PC-3 (cell line): ENCODE results near the gene ITGA8. TPM values are rescaled to one million over a fixed set of nuclear protein-coding genes. Genes with fewer than 3 reads are reported as not detected.

Experiments
- ATAC-seq: fragments of 200-7000 bp; cut with Tn5 transposase; 2 replicates; pipeline ENCODE4 v1.9.1; 2020; ENCODE audit warnings: mild to moderate bottlenecking, moderate library complexity
- BruUV-seq: library from RNA; stranded (reverse); fragments of 400-500 nt; replicated peaks from 2 replicates; lab custom pipeline; 2021; lab: Mats Ljungman, UMichigan
- CTCF ChIA-PET: fragments of 300-600 bp; sonication (Branson Sonifier 250); formaldehyde crosslinking; loops from one replicate; lab custom pipeline; 2022; ENCODE audit warnings: antibody characterized with exemption; lab: Charles Lee
- POLR2A ChIA-PET: fragments of 300-600 bp; sonication (Branson Sonifier 250); formaldehyde crosslinking; loops from one replicate; lab custom pipeline; 2022; ENCODE audit warnings: antibody characterized with exemption; ENCODE audit not compliant: unreplicated experiment; lab: Charles Lee
- DNase-seq: peaks from one replicate; pipeline ENCODE4 v3.0.0-alpha.2; 2015
- H2AFZ ChIP-seq: fragments of 300-600 bp; sonication (generic); 2 replicates; pipeline ENCODE4 v1.6.0; 2016; ENCODE audit warnings: antibody characterized with exemption, low read length
- H3F3A ChIP-seq: fragments of 300-600 bp; sonication (generic); one replicate; pipeline ENCODE4 v1.6.0; 2017; ENCODE audit warnings: antibody characterized with exemption, low read length, control low read depth, mild to moderate bottlenecking; ENCODE audit not compliant: unreplicated experiment
- H3K27ac ChIP-seq: fragments of 300-600 bp; sonication (generic); 2 replicates; pipeline ENCODE4 v1.5.1; 2016; ENCODE audit warnings: mild to moderate bottlenecking, low read length
- H3K27me3 ChIP-seq: fragments of 300-600 bp; sonication (generic); 2 replicates; pipeline ENCODE4 v1.6.1; 2016; ENCODE audit warnings: low read length, mixed read lengths
- H3K36me3 ChIP-seq: fragments of 300-600 bp; sonication (generic); 2 replicates; pipeline ENCODE4 v1.6.1; 2016; ENCODE audit warnings: low read depth, mixed run types, low read length, mixed read lengths
- H3K4me1 ChIP-seq: fragments of 300-600 bp; sonication (generic); 2 replicates; pipeline ENCODE4 v1.5.1; 2016; ENCODE audit warnings: low read length; ENCODE audit not compliant: insufficient read depth
- H3K4me2 ChIP-seq: fragments of 300-600 bp; sonication (generic); 2 replicates; pipeline ENCODE4 v1.6.0; 2016; ENCODE audit warnings: low read length
- H3K4me3 ChIP-seq: fragments of 300-600 bp; sonication (generic); 2 replicates; pipeline ENCODE4 v1.5.1; 2016; ENCODE audit warnings: mild to moderate bottlenecking, low read length, mixed read lengths
- H3K79me2 ChIP-seq: fragments of 300-600 bp; sonication (generic); 2 replicates; pipeline ENCODE4 v1.6.1; 2017; ENCODE audit warnings: low read length, mixed read lengths
- H3K9ac ChIP-seq: fragments of 300-600 bp; sonication (generic); 2 replicates; pipeline ENCODE4 v1.6.0; 2016; ENCODE audit warnings: mild to moderate bottlenecking, low read length
- H3K9me2 ChIP-seq: fragments of 300-600 bp; sonication (generic); replicated peaks from 2 replicates; pipeline ENCODE4 v1.6.1; 2016; ENCODE audit warnings: mixed run types, low read length, mixed read lengths
- H3K9me3 ChIP-seq: fragments of 300-600 bp; sonication (generic); 2 replicates; pipeline ENCODE4 v1.6.1; 2016; ENCODE audit warnings: low read length, mixed read lengths
- H4K20me1 ChIP-seq: fragments of 300-600 bp; sonication (generic); 2 replicates; pipeline ENCODE4 v1.6.1; 2016; ENCODE audit warnings: low read length, mixed read lengths
- CTCF ChIP-seq: fragments of 300-600 bp; sonication (generic); conservative IDR thresholded peaks from 2 replicates; pipeline ENCODE4 v1.5.1; 2017; ENCODE audit warnings: antibody characterized with exemption, low read depth, mild to moderate bottlenecking, low read length
- EZH2 ChIP-seq: fragments of 300-600 bp; sonication (generic); IDR thresholded peaks from one replicate; pipeline ENCODE4 v1.6.1; 2017; ENCODE audit warnings: antibody characterized with exemption, mild to moderate bottlenecking, low read length; ENCODE audit not compliant: unreplicated experiment
- EZH2phosphoT487 ChIP-seq: fragments of 300-600 bp; sonication (generic); IDR thresholded peaks from 2 replicates; pipeline ENCODE4 v1.6.1; 2018; ENCODE audit warnings: mild to moderate bottlenecking, antibody characterized with exemption, low read length, borderline replicate concordance
- intact Hi-C: fragments of 100-400 bp; cut with micrococcal nuclease; formaldehyde crosslinking; loops from 2 replicates; pipeline ENCODE4 v1.9.0; 2023
- total RNA-seq: library from RNA; depleted of rRNA; stranded (reverse); fragments of >200 nt; gene quantifications from 2 replicates; pipeline ENCODE4 v1.2.3, GENCODE V29; 2014

ITGA8 gene
- total RNA-seq, 1 experiment from 2014 or later = not detected

GRCh38 chr10:15601819-15602218 is 117.9 kb downstream of the ITGA8 start:
- no TSS peak for BruUV-seq
- peaks cover 43% of the 10 kb centered on the region for H3K27me3 ChIP-seq
- no peaks in the 10 kb centered on the region for H3K4me1 ChIP-seq

DNA sequence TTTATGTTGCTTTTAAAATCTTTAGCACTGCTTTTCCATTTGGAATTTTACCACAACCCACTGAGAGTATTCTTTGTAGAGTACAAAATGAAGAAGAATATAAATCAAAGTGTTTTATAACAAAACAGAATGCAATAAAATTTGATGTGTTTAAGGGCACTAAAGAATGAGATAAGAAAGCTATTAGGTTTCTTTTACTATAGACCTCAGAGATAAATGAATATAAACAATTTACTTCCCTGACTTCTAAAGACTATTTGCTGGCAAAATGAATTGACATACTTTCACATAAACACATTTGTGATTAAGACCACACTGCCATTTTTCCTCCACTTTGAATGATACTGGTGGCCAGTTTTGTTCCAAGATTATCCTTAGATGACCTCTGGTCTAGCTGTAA is 124.5 kb downstream of the ITGA8 start:
- H3K4me2 ChIP-seq = no peak overlapping the region
- H2AFZ ChIP-seq = no peak overlapping the region
- ATAC-seq (no peak), DNase-seq (no peak)
- H3K4me1 ChIP-seq = no peaks in the 10 kb centered on the region
- no peaks in the 10 kb centered on the region for H4K20me1 ChIP-seq
- H3F3A ChIP-seq = no peaks in the 10 kb centered on the region
- H3K9me2 ChIP-seq = no peaks in the 10 kb centered on the region
- H3K36me3 ChIP-seq = no peaks in the 10 kb centered on the region
- BruUV-seq = no TSS peak
- H3K79me2 ChIP-seq = no peaks in the 10 kb centered on the region
- intact Hi-C loops = no loop called here
- CTCF ChIA-PET = no interaction called here
- POLR2A ChIA-PET = no interaction called here
- H3K27ac ChIP-seq = no peak overlapping the region
- H3K9me3 ChIP-seq = no peaks in the 10 kb centered on the region
- no peak overlapping the region for H3K4me3 ChIP-seq
- peaks cover 16% of the 10 kb centered on the region for H3K27me3 ChIP-seq
- H3K9ac ChIP-seq = no peak overlapping the region
- no peak for TF ChIP-seq CTCF
- no peak for TF ChIP-seq EZH2
- TF ChIP-seq EZH2phosphoT487 = no peak

More at GRCh38 chr10:15601819-15602218, 117.9 kb downstream of the ITGA8 start:
- Histone ChIP-seq H3K4me2 (no peak overlapping the region), H3K9me3 (no peaks in the 10 kb centered on the region), H3K79me2 (no peaks in the 10 kb centered on the region), H3F3A (no peaks in the 10 kb centered on the region), H4K20me1 (no peaks in the 10 kb centered on the region), H3K36me3 (no peaks in the 10 kb centered on the region), H3K4me3 (no peak overlapping the region), H3K9ac (no peak overlapping the region), H3K27ac (no peak overlapping the region), H2AFZ (no peak overlapping the region), H3K9me2 (no peaks in the 10 kb centered on the region)
- ATAC-seq (no peak), DNase-seq (no peak)
- POLR2A ChIA-PET = no interaction called here
- CTCF ChIA-PET = no interaction called here
- TF ChIP-seq EZH2 = no peak
- no peak for TF ChIP-seq CTCF
- no peak for TF ChIP-seq EZH2phosphoT487
- intact Hi-C loops = no loop called here

DNA sequence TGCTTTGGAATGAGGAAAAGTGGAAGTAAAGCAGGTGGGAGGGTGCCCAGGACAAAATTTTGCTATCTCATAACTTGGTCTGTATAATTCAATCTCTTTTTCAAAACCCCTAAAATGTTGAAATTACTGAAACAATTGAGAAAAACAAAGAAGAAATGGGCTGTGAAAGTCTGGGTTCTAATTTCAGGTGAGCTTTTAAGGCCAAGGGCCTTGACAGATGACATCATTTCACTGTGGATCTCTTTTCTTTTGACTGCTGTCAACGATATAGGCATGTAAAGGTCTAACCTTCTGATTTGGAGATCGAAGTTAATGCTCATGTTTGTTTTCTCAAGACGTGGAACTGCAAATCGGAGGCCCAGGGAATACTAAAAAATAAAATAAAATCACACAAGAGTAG is 127.8 kb downstream of the ITGA8 start:
- ChIA-PET CTCF (no interaction called here), POLR2A (no interaction called here)
- no peak overlapping the region for H3K9ac ChIP-seq
- no peak for DNase-seq
- no peaks in the 10 kb centered on the region for H3K9me2 ChIP-seq
- no TSS peak for BruUV-seq
- H3K27me3 ChIP-seq = peaks cover 11% of the 10 kb centered on the region
- H4K20me1 ChIP-seq = no peaks in the 10 kb centered on the region
- TF ChIP-seq EZH2phosphoT487 = no peak
- no peak for TF ChIP-seq CTCF
- no peak for TF ChIP-seq EZH2
- intact Hi-C loops = no loop called here
- H3K4me2 ChIP-seq = no peak overlapping the region
- H3K9me3 ChIP-seq = no peaks in the 10 kb centered on the region
- no peak overlapping the region for H3K4me3 ChIP-seq
- H3K36me3 ChIP-seq = no peaks in the 10 kb centered on the region
- no peaks in the 10 kb centered on the region for H3F3A ChIP-seq
- no peak for ATAC-seq
- no peak overlapping the region for H3K27ac ChIP-seq
- H3K79me2 ChIP-seq = no peaks in the 10 kb centered on the region
- H3K4me1 ChIP-seq = no peaks in the 10 kb centered on the region
- H2AFZ ChIP-seq = no peak overlapping the region
